Gastrocnemius medialis (tissue), 4 donors: ENCODE measurements around the gene ESRRB.

Experiments used
- CTCF ChIP-seq, 5 experiments: fragments of 450-650 bp in 3 of 5; fragments of 200-600 bp in 2 of 5; sonication (generic) in 2 of 5; IDR thresholded peaks in 4 of 5; conservative IDR thresholded peaks in 1 of 5; 1 replicate in 4 of 5; 2 replicates in 1 of 5; pipeline ENCODE4 v1.5.1; 2016 to 2019; ENCODE audit warnings: antibody characterized with exemption in 5 of 5, mild to moderate bottlenecking in 3 of 5, moderate library complexity in 3 of 5
- POLR2A ChIP-seq, 2 donors: fragments of 450-650 bp; IDR thresholded peaks; one replicate each; pipeline ENCODE4 v1.6.1; 2017; ENCODE audit warnings: antibody characterized with exemption in 2 of 2, mild to moderate bottlenecking in 2 of 2, moderate library complexity in 2 of 2

GRCh38 chr14:76382495-76382832 is 6.5 kb downstream of the ESRRB start:
- TF ChIP-seq CTCF (IDR thresholded peaks at IDR 0.05 in 4 of 5, conservative IDR thresholded peaks at IDR 0.05 in 1 of 5): no peak
- TF ChIP-seq POLR2A (IDR thresholded peaks at IDR 0.05): no peak
